Measurements from ENCODE around the gene EML1. TPM values are rescaled to one million over a fixed set of nuclear protein-coding genes. Genes with fewer than 3 reads are reported as not detected.

The EML1 gene
- total RNA-seq, 2 experiments from 2014 or later: 1.7 TPM

Other genes starting within 250 kb of the EML1 start
- gene CCDC85C, start 189.2 kb upstream of the EML1 start, total RNA-seq: 1 to 10 TPM; 6.1 to 6.2 TPM
- under 1 TPM in 1 of 2 experiments, not detected in 1; 0.07 TPM for gene HHIPL1, start 148.3 kb upstream of the EML1 start, total RNA-seq
- under 1 TPM; 0.05 to 0.23 TPM for gene CYP46A1, start 109.1 kb upstream of the EML1 start, total RNA-seq

Measured in activated CD4-positive, alpha-beta T cell treated with anti-CD3 and anti-CD28 coated beads for 36 hours (primary cell).